Right hindlimb (tissue), 1 donor: Measurements from ENCODE around the gene PLPPR2.
A peak's percentile ranks its signal among the peaks of the same experiment; 100 is the strongest.
"Not testable (repeated sequence)": the region's sequence is repeated elsewhere in the genome, so short reads cannot be mapped to it uniquely, and the experiment has no call there.

Source experiments
- DNase-seq: peaks from one replicate; pipeline ENCODE4 v3.0.0-alpha.2; 2018

Gene PLPPR2

DNA sequence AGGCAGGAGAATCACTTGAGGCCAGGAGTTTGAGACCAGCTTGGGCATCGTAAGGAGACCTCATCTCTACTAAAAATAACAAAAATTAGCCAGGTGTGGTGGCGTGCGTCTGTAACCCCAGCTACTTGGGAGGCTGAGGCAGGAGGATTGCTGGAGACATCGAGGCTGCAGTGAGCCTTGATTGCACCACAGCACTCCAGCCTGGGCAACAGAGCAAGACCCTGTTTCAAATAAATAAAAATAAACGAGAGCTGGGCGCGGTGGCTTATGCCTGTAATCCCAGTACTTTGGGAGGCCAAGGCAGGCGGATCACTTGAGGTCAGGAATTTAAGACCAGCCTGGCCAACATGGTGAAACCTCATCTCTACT lies 15.1 kb upstream of the PLPPR2 start:
- not testable (repeated sequence) for DNase-seq

DNA sequence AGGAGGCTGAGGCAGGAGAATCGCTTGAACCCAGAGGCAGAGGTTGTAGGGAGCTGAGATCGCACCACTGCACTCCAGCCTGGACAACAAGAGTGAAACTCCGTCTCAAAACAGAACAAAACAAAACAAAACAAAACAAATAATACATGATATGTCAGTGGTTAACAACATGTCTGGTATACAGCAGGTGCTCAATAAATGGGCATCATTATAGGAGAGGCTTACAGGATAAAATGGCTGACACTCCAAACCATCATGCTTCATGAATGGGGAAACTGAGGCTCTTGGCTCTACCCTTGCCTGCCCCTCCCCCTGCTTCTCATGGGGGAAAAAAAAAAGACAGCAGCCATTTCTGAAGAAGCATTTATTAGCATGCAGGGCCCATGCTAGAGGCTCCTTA lies 12.8 kb upstream of the PLPPR2 start:
- no peak for DNase-seq

DNA sequence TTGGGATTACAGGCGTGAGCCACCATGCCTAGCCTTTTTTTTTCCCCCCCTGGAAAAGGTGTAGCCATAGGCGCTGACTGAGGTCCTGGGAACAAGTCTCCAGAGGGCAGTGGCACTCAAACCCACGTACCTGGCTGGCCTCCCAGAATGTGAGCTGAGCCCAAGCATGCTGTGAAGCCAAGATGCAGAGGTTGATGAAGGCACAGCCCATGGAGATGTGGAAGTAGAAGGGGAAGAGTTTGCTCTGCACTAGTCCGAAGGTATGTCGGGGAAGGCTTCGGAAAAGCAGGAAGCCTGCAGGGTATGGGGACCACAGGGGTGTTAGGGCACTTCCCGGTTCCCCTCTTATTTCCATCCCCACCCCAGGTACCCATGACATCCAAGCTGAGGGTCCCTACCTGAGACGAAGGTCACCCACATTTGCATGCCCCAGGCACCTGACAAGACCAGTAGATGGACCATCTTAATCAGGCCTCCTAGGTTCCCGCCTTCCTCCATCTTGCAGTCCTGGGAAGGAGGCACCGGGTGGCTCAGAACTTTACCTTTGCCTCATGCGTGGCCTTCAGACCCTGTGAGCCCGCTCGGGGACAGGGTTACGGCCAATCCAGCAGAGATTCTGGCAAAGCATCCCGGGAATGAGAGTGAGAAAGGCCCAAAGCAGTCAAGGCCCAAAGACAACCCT lies 10.0 kb upstream of the PLPPR2 start:
- DNase-seq: no peak

DNA sequence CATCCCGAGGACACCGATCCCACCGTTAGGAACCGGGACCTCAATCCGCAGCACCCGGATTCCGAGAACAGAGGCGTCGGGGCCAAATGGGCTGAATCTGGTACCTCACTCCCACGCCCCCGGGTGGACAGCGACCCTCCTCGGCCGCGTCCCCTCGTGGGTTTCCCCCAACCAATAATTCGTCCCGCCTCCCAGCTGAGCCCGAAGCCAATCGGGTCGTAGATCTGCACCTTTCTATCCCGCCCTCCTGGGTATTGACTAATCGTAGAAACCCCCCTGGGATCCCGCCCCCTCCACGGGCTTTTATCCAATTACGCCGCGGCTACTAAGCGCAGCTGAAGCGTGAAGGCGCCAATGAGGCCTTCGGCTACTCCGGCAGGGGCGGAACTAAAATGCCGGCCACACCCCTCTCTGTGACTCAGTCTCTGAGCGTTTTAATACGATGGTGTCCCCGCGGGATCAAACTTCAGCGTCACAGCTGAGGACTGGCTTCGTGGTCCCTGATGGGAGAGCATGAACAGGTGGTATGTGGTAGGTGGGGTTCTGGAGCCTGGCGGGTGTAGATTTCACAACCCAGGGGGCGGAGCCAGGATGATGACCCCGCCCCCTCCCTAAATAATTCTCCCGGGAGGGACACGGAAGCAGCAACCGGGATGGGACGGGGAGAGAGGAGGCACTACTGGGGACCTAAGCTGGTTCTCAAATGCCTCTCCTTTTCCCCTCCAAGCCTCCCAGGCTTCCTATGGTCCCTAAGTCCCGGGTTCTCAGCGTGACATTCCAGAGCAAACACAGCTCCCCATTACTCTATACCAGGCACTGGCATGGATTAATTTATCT lies 8.9 kb upstream of the PLPPR2 start, which contains the start of the genes CCDC159 and TMEM205:
Gene CCDC159, plus strand, starts transcription at position 416 of the 837 bp plus-strand sequence. Its CDS starts 88 bp downstream, at position 504.
Gene TMEM205, minus strand, starts transcription at position 165 of the 837 bp plus-strand sequence. CDS start 649 bp downstream, outside the sequence.
- peak; percentile 97 for DNase-seq

DNA sequence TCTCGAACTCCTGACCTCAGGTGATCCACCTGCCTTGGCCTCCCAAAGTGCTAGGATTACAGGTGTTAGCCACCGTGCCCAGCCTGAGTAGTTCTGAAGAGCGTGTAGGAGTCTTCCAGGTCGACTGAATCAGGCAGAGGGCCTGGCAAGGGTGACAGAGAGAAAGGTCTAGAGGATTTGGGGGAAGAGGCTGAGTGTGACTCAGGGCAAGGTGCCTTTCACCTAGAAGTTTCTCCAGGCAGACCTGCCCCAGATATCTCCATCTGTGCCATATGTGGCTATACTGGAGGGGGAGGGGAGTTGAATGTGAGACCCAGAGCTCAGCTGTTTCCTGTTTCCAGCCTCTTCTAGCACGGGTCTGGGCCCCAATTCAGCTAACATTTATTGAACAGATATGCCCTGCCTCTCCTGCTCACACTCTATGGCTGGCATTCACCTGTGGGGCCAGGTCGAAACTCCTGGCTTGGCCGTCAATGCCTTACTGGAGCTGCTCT lies 7.6 kb upstream of the PLPPR2 start:
- DNase-seq: no peak

DNA sequence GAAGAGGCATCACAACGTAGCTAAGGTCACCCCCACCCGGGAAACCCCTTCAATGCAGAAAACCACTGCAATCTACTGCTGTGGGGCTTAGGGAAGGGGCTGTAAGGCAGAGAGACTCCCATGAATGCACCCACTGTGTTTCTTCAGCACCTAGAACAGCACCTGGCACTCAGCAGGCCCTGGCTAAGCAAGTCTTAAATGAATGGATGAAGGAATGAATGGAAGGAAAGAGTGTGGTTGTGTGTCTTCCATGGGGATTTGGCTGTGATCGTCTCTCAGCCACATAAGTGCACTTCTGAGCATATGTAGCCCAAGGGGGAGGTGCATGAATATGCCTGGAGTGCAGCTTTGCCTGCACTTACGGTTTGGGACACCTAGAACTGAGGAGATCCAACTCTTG lies 6.1 kb upstream of the PLPPR2 start:
- no peak for DNase-seq

DNA sequence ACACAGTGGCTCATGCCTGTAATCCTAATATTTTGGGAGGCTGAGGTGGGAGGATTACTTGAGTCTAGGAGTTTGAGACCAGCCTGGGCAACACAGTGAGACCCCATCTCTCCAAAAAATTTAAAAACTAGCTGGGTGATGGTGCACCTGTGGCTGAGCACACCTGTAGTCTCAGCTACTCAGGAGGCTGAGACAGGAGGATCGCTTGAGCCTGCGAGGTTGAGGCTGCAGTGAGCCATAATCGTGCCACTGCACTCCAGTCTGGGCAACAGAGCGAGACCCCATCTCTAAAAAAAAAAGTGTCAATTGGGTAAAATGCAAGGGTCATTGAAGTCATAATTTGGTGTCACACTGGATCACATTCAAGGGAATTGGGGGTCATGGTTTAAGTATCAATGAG lies 1.1 kb upstream of the PLPPR2 start:
- not testable (repeated sequence) for DNase-seq

DNA sequence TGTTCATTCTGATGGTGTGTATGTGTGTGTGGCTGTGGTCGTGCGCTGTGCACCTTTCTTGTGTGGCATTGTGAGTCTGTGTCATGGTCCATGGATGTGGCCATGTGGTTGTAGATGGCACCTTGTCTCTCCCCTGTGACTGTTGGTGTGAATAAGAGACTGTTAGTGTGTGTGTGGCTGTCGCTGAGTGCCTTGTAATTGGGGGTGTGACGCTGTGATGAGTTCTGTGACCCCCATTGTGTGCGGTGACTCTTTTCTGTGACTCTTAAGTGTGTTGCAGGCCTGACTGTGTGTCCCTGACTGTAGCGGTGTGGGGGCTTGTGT lies 804 bp downstream of the PLPPR2 start:
- no peak for DNase-seq

DNA sequence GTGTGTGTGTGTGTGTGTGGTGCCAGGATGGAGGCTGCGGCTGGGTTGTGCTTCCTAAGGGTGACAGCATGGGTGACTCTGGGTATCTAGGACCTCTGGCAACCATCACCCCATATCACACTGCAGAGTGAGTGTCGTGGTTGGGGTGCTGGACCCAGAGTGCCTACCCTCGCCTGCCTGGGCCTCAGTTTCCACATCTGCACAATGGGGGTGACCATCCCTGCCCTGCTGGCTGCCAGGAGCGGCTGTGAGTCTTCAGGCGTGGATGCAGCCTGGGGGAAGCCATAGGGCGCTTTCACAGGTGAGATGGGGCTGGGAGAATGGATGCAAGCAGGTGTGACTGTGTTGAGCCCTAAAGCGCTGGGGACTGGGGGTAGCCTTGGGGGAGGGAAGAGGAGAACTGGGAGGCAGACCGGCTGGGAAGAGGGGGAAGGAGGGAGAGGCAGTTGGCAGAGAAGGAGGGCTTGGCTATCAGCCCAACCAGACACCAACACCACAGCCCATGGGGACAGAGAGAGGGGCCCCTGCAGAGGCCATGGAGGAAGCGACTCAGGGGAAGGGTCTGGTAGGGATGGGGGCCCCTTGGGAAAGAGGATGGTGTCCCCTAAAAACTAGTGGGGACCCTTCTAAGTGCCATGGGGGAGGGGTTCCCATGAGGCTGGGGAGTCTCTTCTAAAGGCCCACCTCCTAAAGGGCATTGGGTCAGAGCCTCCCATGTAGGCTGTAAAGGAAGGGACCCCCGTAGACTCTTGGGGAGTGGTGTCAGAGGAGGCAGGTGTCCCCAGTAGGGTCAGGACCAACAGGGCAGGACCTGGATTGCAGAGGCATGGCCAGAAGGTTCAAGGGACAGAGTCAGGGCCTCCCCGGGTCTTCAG lies 1.7 kb downstream of the PLPPR2 start:
- peak; percentile 19 for DNase-seq

DNA sequence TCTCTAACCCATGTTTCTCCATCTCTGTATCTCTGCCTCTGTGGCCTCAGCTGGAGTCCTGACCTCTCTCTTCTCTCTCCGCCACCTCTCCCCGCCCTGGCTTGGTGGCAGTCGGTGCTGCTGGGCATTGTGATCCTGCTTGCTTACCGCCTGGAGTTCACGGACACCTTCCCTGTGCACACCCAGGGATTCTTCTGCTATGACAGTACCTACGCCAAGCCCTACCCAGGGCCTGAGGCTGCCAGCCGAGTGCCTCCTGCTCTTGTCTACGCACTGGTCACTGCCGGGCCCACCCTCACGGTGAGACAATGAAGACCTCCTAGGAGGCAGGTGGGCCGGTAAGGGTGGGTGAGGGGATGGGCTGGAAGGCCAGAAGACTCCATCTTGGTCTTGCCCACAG lies 4.2 kb downstream of the PLPPR2 start:
- DNase-seq: no peak

DNA sequence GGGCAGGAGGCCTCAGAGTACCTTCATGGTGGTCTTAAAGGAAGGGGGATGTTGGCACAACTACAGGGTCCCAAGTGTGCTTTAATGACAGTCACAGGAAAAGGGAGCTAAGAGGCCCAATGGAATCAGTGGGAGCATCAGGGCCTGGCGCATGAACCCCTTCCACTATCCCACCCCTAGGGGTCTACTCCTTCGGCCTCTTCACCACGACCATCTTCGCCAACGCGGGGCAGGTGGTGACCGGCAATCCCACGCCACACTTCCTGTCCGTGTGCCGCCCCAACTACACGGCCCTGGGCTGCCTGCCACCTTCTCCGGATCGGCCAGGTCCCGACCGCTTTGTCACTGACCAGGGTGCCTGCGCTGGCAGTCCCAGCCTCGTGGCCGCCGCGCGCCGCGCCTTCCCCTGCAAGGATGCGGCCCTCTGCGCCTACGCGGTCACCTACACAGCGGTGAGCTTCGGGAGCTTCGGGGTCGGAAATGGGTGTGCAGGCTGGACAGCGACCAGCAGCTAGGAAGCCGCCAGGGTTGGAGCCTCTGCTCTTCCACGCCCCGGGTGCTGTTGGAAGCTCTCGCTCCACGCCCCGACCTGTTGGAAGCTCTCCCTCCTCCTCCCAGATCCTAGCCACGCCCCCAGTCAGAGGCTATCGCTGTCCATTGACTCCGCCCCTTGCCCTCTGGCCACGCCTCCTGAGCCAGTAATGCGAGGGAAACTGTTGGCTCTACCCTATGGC lies 6.0 kb downstream of the PLPPR2 start:
- peak; percentile 48 for DNase-seq

DNA sequence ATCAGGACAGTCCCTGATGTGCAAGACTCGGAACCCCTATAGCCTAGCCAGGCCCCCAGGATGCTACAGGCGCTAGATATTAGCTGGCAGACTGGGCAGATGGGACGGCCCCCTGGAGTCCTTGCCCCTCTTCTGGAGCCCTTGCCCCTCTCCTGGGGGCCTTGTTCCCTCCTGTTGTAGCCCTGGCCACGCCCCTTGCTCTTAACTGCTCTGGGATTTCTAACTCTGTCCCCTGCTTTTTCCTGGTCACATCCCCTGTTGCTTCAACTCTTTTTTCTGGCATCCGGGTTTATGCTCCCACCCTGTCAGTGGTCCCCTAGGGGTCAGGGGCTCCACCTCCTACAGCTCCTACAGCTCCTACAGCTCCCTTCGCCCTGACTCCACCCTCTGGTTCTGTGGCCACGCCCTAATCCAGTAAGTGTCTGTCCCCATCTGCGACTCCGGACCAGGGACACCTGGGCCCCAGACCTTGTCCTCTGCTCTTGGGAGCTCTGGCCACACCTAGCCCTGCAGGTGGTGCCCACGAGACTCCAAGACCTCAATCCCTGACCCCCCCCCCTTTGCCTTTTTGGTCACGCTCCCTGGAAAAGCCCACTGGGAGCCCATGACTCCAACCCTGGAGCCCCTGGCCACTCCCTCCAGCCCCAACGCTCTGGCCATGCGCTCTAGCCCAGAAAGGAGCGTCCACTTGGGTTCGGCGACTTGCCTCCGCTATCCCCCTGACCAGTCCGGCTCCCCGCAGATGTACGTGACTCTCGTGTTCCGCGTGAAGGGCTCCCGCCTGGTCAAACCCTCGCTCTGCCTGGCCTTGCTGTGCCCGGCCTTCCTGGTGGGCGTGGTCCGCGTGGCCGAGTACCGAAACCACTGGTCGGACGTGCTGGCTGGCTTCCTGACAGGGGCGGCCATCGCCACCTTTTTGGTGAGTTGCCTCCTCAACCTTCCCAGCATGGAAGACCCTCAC lies 6.8 kb downstream of the PLPPR2 start:
- DNase-seq: no peak

DNA sequence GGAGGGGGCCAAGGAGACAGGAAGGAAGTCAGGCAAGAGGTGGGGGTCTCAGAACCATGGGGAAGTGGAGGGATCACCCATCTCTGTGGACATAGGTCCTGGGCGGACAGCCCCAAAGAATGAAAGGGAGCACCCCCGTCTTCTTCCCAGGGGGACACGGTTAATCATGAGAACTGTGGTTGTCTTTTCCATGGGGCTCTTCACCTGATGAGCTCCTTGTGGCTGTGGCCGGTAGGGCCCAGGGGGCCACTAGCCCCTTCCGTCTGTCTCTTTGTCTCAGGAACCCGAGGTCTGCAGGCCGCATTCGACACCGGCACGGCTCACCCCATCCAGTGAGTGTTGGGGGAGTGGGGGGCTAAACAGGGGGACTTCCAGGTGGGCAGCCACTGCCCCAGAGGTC lies 8.6 kb downstream of the PLPPR2 start:
- DNase-seq: no peak

DNA sequence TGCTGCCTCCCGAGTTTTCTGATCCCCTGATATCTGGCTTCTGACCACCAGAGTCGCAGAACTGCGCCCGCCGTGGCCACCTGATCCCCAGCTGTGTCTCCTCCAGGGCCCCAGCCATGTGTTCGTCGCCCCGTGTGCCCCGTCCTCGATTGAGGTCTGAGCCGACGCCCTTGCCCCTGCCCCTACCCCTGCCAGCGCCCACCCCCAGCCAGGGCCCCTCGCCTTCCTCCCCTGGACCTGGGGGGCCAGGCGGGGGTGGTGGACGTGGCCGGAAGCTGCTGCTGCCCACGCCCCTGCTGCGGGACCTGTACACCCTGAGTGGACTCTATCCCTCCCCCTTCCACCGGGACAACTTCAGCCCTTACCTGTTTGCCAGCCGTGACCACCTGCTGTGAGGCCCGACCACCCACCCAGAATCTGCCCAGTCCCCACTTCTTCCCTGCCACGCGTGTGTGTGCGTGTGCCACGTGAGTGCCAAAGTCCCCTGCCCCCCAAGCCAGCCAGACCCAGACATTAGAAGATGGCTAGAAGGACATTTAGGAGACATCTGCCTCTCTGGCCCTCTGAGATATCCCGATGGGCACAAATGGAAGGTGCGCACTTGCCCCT lies 9.2 kb downstream of the PLPPR2 start:
- DNase-seq: no peak

DNA sequence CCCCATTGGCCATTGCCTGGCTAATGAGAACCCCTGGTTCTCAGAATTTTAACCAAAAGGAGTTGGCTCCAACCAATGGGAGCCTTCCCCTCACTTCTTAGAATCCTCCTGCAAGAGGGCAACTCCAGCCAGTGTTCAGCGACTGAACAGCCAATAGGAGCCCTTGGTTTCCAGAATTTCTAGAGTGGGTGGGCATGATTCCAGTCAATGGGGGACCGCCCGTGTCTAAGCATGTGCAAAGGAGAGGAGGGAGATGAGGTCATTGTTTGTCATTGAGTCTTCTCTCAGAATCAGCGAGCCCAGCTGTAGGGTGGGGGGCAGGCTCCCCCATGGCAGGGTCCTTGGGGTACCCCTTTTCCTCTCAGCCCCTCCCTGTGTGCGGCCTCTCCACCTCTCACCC lies 9.7 kb downstream of the PLPPR2 start:
- DNase-seq: no peak

DNA sequence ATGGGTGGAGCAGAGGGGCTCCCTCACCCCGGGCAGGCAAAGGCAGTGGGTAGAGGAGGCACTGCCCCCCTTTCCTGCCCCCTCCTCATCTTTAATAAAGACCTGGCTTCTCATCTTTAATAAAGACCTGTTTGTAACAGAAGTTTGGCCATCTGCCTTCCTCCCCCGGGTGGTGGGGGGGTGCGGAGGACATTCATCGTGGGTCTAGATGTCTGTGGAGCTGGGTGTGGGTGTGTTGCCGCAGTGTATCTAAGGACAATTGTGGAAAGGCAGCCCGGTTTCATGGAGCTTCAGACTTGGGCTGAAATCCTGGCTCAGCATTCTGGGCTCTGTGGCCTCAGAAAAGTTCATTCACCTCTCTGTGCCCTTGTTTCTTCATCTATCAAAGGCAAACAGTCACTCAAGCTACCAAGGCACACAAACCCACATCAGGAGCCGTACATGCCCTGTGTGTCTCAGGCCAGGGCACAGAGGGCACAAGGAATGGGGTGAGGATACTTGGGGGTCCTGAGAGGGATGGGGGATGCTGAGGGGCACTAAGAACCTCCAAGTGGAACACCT lies 10.4 kb downstream of the PLPPR2 start:
- DNase-seq: no peak

DNA sequence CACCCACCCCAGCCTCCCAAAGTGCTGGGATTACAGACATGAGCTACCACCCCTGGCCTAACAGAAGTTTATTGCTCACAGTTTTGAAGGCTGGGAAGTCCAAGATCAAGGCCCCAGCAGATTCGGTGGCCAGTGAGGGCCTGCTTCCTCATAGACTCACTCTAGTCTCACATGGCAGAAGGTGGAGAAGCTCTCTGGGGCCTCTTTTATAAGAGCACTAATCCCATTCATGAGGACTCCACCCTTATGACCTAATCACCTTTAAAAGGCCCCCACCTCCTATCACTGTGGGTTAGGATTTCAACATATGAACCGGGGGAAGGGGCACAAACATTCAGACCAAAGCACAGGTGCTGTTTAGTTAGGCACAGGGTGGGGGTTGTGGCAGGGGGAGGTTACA lies 12.3 kb downstream of the PLPPR2 start:
- DNase-seq: no peak

DNA sequence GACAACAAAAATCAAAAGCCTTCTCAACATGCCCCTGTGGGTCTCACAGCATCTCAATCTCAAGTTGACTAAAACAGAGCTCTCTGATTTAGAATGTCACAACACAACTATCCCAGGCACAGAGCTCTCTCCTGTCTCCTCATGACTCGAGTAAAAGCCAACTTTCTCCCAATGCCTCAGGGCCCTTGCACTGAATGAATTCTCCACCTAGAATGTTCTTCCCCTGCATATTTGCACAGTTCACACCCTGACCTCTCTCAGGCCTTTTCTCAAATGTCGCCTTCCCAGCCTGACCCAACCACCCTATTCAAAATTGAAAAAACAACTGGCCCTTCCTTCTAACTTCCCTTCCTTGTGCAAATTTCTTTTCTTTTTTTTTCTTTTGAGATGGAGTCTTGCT lies 15.5 kb downstream of the PLPPR2 start:
- DNase-seq: no peak

DNA sequence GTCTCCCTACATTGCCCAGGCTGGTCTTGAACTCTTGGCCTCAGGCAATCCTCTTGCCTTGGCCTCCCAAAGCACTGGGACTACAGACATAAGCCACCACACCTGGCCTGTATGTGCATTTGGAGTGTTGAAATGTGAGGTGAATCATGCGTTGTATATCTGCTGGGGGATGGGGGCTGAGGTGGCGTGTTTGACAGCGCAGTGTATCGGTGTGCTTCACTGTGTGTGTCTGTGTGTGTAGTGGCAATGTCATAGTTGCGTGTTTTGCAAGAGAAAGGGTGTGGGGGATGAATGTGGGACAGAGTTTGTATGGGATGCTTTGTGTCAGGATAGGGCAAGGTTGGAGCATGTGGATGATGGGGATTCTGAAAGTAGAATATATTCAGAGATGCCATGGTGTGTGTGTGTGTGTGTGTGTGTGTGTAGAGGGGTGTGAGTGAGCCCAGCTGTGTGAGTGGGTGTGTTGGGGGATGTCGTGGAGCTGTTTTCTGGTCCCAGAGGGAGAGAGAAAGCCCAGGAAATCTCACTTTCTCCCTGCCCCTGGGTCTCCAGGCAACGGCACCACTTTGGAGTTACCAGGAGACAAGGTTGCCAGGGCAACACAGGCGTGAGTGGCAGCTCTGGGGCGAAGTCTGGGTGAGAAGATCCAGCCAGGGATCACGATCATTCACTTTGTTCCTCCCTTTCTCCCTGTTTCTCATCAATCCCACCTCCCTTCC lies 18.1 kb downstream of the PLPPR2 start:
- DNase-seq: no peak
